GM12874 (cell line): Measurements from ENCODE around the gene ANKS6.

Experiments used
- TF ChIP-seq, protein P1 (sequence below): IDR thresholded peaks from 2 replicates; pipeline ENCODE4 v1.5.1; 2011; ENCODE audit warnings: low read depth, mild to moderate bottlenecking, control low read depth, low read length, moderate library complexity; ENCODE audit not compliant: insufficient read depth

The ANKS6 gene

DNA sequence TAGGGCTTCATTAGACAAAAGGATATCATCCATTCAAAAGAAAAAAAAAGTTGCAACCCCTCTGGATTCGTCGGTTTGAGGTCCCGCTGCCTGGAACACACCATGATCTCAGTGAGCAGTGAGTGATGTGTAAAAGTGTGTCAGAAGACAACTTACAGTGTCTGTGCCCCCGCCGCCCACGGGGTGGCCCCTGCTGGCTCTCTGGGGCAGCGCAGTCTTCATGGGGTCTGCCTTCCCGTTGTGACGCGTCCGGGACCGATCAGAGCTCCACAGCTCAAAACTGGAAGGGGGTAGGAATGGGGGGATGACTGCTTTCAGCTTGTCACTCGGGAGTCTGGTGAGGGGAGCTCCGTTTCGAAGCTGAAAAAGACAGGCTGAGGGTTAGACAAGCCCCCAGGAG is 22.6 kb downstream of the ANKS6 start:
- TF ChIP-seq, protein P1, sequence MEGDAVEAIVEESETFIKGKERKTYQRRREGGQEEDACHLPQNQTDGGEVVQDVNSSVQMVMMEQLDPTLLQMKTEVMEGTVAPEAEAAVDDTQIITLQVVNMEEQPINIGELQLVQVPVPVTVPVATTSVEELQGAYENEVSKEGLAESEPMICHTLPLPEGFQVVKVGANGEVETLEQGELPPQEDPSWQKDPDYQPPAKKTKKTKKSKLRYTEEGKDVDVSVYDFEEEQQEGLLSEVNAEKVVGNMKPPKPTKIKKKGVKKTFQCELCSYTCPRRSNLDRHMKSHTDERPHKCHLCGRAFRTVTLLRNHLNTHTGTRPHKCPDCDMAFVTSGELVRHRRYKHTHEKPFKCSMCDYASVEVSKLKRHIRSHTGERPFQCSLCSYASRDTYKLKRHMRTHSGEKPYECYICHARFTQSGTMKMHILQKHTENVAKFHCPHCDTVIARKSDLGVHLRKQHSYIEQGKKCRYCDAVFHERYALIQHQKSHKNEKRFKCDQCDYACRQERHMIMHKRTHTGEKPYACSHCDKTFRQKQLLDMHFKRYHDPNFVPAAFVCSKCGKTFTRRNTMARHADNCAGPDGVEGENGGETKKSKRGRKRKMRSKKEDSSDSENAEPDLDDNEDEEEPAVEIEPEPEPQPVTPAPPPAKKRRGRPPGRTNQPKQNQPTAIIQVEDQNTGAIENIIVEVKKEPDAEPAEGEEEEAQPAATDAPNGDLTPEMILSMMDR, result no peak

DNA sequence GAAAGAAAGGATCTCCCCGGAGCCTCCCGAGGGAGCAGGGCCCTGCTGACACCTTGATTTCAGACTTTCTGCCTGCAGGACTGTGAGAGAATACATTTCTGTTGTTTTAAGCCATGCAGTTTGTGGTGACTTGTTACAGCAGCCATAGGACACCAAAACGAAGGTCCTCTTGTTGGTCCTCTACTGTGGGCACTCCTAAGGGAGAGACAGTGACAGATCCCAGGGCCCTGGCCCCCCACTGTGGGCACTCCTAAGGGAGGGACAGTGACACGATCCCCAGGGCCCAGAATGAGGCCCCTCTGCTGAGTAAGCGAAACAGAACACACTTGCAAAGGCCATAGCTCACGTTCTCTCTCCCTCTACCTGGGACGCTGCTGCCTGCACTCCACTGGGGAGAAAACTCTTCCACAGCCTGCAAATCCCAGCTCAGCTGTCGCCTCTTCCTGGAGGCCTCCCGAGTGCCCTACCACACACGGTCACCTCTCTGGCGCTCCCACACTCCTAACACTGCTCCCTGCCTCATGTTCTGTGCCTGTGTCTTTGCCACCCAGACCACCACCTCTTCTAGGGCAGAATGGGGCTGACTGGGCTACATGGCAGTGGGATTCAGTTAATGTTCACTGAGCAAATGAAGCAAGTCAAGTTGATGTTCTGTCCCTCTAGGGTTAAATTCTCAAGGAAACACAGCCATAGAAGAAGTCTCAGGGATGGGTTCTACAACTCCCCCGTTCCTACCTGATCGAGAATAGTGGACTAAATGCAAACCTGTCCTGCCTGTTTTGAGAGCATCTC is 23.8 kb downstream of the ANKS6 start:
- TF ChIP-seq, protein P1, result no peak

DNA sequence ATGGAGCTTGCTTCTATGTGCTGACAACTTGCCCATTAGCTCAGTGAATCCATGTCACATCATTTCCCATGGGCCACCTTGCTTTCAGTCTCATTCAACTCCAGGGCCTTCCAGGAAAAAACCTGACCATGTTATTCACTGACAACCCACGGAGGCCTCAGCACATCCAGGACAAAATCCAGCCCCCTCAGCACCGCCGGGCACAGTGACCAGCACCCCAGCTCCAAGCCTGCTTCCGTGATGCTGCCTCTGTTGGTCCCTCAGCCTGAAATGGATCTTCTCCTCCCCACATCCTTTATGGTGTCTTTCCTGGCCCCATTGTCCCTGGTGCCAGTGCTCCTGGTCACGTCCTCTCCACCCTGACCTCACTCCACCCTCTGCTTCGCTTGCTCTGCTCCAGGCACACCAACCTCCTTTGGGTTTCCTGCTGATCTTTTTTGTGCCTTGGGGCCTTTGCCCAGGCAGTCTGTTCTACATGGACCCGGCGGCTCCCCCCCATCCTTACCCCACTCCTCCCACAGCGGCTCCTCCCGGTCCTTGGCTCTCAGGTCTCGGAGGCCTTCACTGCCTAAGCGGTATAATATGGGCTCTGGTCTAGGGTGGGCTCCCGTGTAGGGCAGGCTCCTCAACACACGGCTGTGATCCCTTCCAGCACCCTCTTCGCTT is 25.0 kb downstream of the ANKS6 start:
- TF ChIP-seq, protein P1, result no peak

DNA sequence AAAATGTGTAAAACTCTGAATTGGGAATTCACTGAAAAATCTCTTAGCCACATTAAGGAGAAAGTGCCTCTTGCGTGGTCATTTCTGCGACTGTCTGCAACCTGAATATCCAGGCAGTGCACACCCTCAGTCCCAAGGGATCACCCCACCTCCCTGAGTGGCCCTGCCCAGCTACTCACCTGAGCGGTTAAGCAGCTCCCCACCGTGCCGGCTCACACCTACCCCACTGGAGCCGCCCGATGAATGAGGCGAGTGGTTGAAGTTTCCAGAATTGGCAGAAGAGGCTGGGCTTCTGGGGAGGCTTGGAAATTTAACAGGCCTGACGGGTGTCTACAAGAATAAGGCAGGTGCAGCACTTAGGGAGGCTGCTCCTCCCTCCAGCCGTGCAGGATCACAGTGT is 25.6 kb downstream of the ANKS6 start:
- TF ChIP-seq, protein P1, result no peak

DNA sequence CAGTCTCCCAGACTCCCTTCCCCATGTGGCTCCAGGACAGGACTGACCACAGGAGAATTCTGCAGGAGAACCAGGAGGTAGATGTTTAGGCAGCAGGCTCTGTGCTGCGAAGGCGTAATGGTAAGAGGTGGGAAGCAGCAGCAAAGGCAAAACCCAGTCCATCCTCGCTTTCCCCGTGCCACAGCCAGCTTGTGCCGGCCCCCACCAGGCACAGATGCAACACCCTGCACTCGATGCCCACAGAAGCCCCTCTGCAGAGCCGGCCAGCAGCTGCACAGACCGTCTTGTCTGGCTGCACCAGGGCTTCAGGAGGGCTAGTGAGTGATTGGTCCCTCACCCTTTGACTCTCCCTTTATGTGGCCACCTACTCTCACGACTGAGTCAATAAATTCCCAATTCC is 28.0 kb downstream of the ANKS6 start:
- TF ChIP-seq, protein P1, result no peak

DNA sequence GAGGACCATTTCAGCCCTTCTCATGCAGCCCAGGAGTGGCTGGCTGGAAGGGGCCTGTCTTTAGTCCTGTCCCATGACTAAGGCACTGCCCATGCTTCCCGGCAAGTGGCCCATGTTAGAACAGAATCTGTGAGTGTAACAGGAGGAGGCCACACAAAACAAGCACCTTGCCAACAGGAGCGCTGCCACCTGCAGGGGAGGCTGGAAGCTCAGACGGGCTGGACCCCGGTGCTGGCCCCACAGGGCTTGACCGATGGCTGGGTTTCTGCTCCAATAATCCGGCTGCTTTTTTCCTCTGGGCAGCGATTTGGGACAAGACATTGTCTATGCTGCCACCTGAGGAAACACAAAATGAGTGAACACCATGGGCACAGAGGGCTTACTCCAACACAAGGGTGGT is 28.4 kb downstream of the ANKS6 start:
- TF ChIP-seq, protein P1, result no peak

DNA sequence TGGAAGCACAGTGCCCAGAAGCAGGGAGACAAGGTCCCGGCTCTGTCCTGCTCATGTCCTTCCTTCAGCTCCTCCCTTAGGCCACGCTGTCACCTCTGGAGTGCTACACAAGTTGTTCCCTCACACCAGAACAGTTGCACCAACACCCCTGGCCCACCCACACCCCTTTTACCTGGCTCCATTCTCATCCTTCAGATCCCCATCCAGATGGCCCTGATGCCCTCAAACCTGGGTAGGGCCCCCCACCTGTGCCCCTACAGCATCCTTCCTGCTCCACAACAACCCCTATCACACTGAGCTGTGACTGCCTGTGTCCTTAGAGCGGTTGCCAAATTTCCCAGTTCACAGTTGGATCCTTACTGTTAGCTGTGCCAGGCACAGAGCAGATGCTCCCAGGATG is 29.2 kb downstream of the ANKS6 start:
- TF ChIP-seq, protein P1, result no peak
